Mucosa of descending colon (tissue), 3 donors: ENCODE results near the gene CIAO2B. TPM values are rescaled to one million over a fixed set of nuclear protein-coding genes. Genes with fewer than 3 reads are reported as not detected.

Source experiments
- ATAC-seq: fragments of 200-7000 bp; cut with Tn5 transposase; one replicate; pipeline ENCODE4 v1.9.1; 2020; ENCODE audit warnings: mild to moderate bottlenecking, moderate library complexity
- DNase-seq, 3 donors: peaks; one replicate each; pipeline ENCODE4 v3.0.0-alpha.2; 2020
- H3K36me3 ChIP-seq: fragments of 200-600 bp; one replicate; pipeline ENCODE4 v1.8.0; 2021; ENCODE audit warnings: low read depth, mild to moderate bottlenecking
- H3K4me1 ChIP-seq: fragments of 200-600 bp; one replicate; pipeline ENCODE4 v1.8.0; 2021; ENCODE audit warnings: low read depth, mild to moderate bottlenecking
- H3K4me3 ChIP-seq: fragments of 200-600 bp; one replicate; pipeline ENCODE4 v1.8.0; 2021; ENCODE audit warnings: mild to moderate bottlenecking
- H3K9me3 ChIP-seq: fragments of 200-600 bp; one replicate; pipeline ENCODE4 v1.8.0; 2021; ENCODE audit warnings: mild to moderate bottlenecking
- intact Hi-C, 2 donors: fragments of 100-400 bp; cut with DNase I in 1 of 2; cut with micrococcal nuclease in 1 of 2; formaldehyde crosslinking; loops; one replicate each; pipeline versions ENCODE4 v1.11.0 to v1.11.1; 2022; cut with DNase I, micrococcal nuclease
- total RNA-seq, 3 donors: library from RNA; stranded (reverse); fragmentation: NEBNext Ultra II Directional in 2 of 3; extraction: Animal tissue kit (Norgen Biotek cat#: 25700) in 2 of 3; gene quantifications; one replicate each; pipeline versions ENCODE4 v1.2.1 to v1.2.4, GENCODE V29; 2021 to 2023
- TF ChIP-seq, protein P1 (sequence below): fragments of 200-600 bp; IDR thresholded peaks from one replicate; pipeline ENCODE4 v1.8.0; 2022; ENCODE audit warnings: antibody characterized with exemption, mild to moderate bottlenecking
- donor health status: DM: no; HTN: no; CAD: no; lungs with moderate emphysema.
- donor health status: DM: no; HTN: no; CAD: no.
- donor health status: DM: no; HTN: yes; CAD: no.

The CIAO2B gene
- total RNA-seq, 3 donors from 2014 or later = 72.5 to 78.1 (median 76.5) TPM

DNA sequence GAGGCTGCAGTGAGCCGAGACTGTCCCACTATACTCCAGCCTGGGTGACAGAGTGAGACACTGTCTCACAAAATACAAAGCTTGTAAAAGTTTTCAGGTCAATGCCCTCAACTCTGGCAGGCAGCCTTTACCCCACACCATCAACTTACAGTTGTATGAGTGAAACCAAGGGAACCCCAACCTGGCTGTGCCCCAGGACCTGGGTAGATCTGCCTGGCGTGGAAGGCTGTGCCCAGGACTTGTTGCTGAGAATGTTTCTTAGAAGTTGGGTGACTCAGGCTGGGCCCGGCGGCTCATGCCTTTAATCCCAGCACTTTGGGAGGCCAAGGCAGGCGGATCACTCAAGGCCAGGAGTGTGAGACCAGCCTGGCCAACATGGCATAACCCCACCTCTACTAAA lies 34.6 kb upstream of the CIAO2B start:
- DNase-seq (no peak), ATAC-seq (no peak)
- Histone ChIP-seq H3K4me1 (no peaks in the 10 kb centered on the region), H3K36me3 (no peaks in the 10 kb centered on the region), H3K4me3 (no peak overlapping the region), H3K9me3 (no peaks in the 10 kb centered on the region)
- TF ChIP-seq, protein P1, sequence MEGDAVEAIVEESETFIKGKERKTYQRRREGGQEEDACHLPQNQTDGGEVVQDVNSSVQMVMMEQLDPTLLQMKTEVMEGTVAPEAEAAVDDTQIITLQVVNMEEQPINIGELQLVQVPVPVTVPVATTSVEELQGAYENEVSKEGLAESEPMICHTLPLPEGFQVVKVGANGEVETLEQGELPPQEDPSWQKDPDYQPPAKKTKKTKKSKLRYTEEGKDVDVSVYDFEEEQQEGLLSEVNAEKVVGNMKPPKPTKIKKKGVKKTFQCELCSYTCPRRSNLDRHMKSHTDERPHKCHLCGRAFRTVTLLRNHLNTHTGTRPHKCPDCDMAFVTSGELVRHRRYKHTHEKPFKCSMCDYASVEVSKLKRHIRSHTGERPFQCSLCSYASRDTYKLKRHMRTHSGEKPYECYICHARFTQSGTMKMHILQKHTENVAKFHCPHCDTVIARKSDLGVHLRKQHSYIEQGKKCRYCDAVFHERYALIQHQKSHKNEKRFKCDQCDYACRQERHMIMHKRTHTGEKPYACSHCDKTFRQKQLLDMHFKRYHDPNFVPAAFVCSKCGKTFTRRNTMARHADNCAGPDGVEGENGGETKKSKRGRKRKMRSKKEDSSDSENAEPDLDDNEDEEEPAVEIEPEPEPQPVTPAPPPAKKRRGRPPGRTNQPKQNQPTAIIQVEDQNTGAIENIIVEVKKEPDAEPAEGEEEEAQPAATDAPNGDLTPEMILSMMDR = no peak
- intact Hi-C loops = no loop called here

DNA sequence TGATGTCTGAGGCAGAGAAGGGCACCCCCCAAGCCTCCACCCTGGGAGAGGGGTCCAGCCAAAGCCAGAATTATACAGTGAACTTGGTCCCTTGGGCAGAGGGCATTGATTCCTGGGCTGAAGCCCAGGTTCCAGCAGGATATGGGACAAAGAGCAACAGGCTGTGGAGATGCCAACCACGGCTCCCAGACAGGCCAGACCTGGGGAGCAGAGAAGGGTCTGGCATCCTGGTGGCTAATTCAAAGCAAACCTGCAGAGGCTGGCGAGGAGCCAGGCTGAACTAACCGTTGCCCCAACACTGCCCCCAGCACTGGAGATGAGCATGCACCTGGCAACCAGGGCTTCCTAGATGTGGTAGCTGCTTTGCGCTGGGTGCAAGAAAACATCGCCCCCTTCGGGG lies 29.8 kb upstream of the CIAO2B start:
- no peaks in the 10 kb centered on the region for H3K36me3 ChIP-seq
- DNase-seq (no peak), ATAC-seq (no peak)
- intact Hi-C loops = no loop called here
- TF ChIP-seq, protein P1 = no peak
- H3K4me3 ChIP-seq = no peak overlapping the region
- peaks cover 19% of the 10 kb centered on the region for H3K4me1 ChIP-seq
- H3K9me3 ChIP-seq = no peaks in the 10 kb centered on the region

DNA sequence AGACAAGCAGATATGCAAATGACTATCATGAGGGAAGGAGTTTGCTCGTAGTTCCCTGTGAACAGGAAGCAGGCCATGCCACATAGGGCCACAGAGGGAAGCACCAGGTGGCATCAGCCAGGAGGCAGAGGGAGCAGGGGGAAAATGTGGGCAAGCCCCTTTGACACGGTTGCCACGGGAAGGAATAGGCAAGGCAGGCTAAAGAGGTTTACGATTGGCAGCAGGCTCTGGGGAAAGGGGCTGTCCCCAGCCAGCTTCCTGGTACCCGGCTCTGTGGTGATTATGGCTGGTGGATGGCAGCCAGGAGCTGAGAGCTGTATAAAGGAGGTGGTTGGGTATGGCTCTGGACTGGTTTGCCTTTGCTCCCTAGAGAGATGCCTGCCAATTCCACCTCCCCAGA lies 27.7 kb upstream of the CIAO2B start:
- H3K9me3 ChIP-seq = no peaks in the 10 kb centered on the region
- no peaks in the 10 kb centered on the region for H3K36me3 ChIP-seq
- peaks cover 25% of the 10 kb centered on the region for H3K4me1 ChIP-seq
- DNase-seq (peak; percentile 89 to 90 (median 90)), ATAC-seq (peak; percentile 87)
- TF ChIP-seq, protein P1 = no peak
- H3K4me3 ChIP-seq = no peak overlapping the region
- intact Hi-C loops = no loop called here

DNA sequence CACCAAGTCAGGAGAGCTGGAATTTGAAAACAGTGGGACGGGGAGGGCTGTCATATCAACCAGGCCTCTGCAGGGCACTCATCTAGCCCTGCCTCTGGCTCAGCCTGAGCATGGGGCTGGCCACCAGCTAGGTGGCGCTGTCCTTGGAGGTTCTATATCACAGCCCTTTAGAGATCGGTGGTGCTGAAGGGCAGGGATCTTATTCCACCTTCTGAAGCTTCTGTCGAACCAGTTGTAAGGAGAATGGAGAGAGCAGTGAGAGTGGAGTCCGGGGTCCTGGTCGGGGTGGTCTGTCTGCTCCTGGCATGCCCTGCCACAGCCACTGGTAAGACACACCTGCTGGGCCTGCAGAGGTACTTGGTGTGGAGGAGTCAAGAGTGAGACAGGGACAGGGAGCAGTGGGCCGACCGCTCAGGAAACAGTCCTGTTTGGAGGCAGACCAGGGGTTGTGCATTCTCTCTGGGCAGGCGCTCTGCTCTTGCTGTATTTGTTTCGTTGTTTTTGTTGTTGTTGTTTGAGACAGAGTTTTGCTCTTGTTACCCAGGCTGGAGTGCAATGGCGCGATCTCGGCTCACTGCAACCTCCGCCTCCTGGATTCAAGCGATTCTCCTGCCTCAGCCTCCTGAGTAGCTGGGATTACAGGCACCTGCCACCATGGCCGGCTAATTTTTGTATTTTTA lies 27.0 kb upstream of the CIAO2B start, which contains the start of gene CES3:
Gene CES3, plus strand, starts transcription at position 202 of the 680 bp plus-strand sequence. Its CDS starts 42 bp downstream, at position 244.
- peak; percentile 84 for ATAC-seq
- peaks cover 33% of the 10 kb centered on the region for H3K4me1 ChIP-seq
- TF ChIP-seq, protein P1 = peak; percentile 81
- intact Hi-C loops = no loop called here
- no peak within 1 kb of the TSS for H3K4me3 ChIP-seq
- no peaks in the 10 kb centered on the region for H3K36me3 ChIP-seq
- DNase-seq = peak; percentile 88 to 93 (median 91)
- no peaks in the 10 kb centered on the region for H3K9me3 ChIP-seq

DNA sequence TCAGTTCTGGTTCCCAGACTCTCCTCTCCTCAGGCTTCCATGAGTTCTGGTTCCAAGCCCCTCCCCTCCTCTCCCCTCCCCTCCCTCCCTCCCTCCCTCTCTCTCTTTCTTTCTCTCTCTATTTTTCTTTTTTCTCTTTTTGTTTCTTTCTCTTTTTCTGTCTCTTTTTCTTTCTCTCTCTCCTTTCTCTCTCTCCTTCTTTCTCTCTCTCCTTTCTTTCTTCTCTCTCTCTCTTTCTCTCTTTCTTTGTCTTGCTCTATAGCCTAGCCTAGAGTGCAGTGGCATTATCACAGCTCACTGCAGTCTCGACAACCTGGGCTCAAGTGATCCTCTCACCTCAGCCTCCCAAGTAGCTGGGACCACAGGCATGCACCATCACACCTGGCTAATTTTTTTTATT lies 26.1 kb upstream of the CIAO2B start:
- DNase-seq = no peak
- H3K36me3 ChIP-seq = no peaks in the 10 kb centered on the region
- H3K4me3 ChIP-seq = no peak overlapping the region
- no peaks in the 10 kb centered on the region for H3K9me3 ChIP-seq
- ATAC-seq = no peak
- intact Hi-C loops = no loop called here
- peaks cover 36% of the 10 kb centered on the region for H3K4me1 ChIP-seq
- TF ChIP-seq, protein P1 = no peak
